Adrenal gland (tissue), 12 donors: ENCODE measurements around the gene CYS1. TPM values are rescaled to one million over a fixed set of nuclear protein-coding genes. Genes with fewer than 3 reads are reported as not detected.

Experiments
- DNase-seq, 7 donors: peaks; one replicate each; pipeline ENCODE4 v3.0.0-alpha.2; 2019 to 2020
- H3K27ac ChIP-seq, 5 donors: fragments of 200-600 bp; sonication (generic) in 4 of 5; 1 replicate in 3 of 5; 2 replicates in 2 of 5; pipeline versions ENCODE4 v1.5.1 to v1.8.0; 2016 to 2020; ENCODE audit warnings: mild to moderate bottlenecking in 1 of 5
- H3K27me3 ChIP-seq: fragments of 200-600 bp; 2 replicates; pipeline ENCODE4 v1.8.0; 2021
- H3K36me3 ChIP-seq, 2 donors: fragments of 200-600 bp; replicated peaks in 1 of 2; 1 replicate in 1 of 2; 2 replicates in 1 of 2; pipeline versions ENCODE4 v1.5.1 to v1.8.0; 2018 to 2022
- H3K4me1 ChIP-seq, 2 donors: fragments of 200-600 bp; replicated peaks in 1 of 2; 1 replicate in 1 of 2; 2 replicates in 1 of 2; pipeline versions ENCODE4 v1.5.1 to v1.8.0; 2018 to 2021
- H3K4me3 ChIP-seq, 4 donors: fragments of 200-600 bp; sonication (generic) in 3 of 4; one replicate each; pipeline ENCODE4 v1.5.1; 2016 to 2018
- H3K9me3 ChIP-seq, 3 donors: fragments of 200-600 bp; sonication (generic) in 1 of 3; replicated peaks in 1 of 3; 1 replicate in 2 of 3; 2 replicates in 1 of 3; pipeline versions ENCODE4 v1.5.1 to v1.8.0; 2016 to 2021
- CTCF ChIP-seq, 6 experiments: fragments of 450-650 bp in 4 of 6; fragments of 200-600 bp in 2 of 6; sonication (generic) in 1 of 6; IDR thresholded peaks; 1 replicate in 5 of 6; 2 replicates in 1 of 6; pipeline versions ENCODE4 v1.5.1 to v1.8.0; 2016 to 2021; ENCODE audit warnings: antibody characterized with exemption in 6 of 6, mild to moderate bottlenecking in 2 of 6, moderate library complexity in 1 of 6
- POLR2A ChIP-seq, 2 donors: fragments of 450-650 bp; IDR thresholded peaks; one replicate each; pipeline ENCODE4 v1.6.1; 2017; ENCODE audit warnings: antibody characterized with exemption in 2 of 2, mild to moderate bottlenecking in 2 of 2, moderate library complexity in 1 of 2
- WGBS, 4 donors: extraction: QIAGEN DNeasy Blood & Tissue Kit in 2 of 4; methylation state at CpG; one replicate each; pipeline versions ENCODE4 v1.1.5 to v1.1.7; 2013 to 2017; 5-methylcytosine and 5-hydroxymethylcytosine counted together
- intact Hi-C, 2 donors: fragments of 100-400 bp; cut with DNase I; formaldehyde crosslinking; loops; one replicate each; pipeline versions ENCODE4 v1.14.1 to v1.15.0; 2022 to 2023
- polyA plus RNA-seq, 3 donors: library from polyadenylated mRNA; stranded (reverse); fragments of 200-250 nt in 2 of 3; fragments of 350-450 nt in 1 of 3; fragmentation: Illumina TruSeq in 1 of 3; extraction: RNeasy Lipid Tissue Mini Kit (QIAGEN cat#74804) in 1 of 3; gene quantifications; one replicate each; pipeline ENCODE4 v1.2.3, GENCODE V29; 2013 to 2014
- total RNA-seq, 9 donors: library from RNA; depleted of rRNA in 4 of 9; stranded (reverse); fragments of >200 nt in 4 of 9; fragments of 120-200 nt in 1 of 9; fragmentation: NEBNext Ultra II Directional in 1 of 9; extraction: Animal tissue kit (Norgen Biotek cat#: 25700) in 1 of 9; gene quantifications; one replicate each; pipeline versions ENCODE4 v1.1.0 to v1.2.4, GENCODE V29; 2013 to 2023
- donor health status: healthy with polysubstance abuse.
- donor health status: Bipolar disorder and iron deficiency.
- donor health status: DM: yes; HTN: yes; CAD: no.
- donor health status: DM: no; HTN: no; CAD: no.
- donor health status: DM: no; HTN: no; CAD: no.
- donor health status: DM: yes; HTN: yes; CAD: no.

The CYS1 gene
- total and polyA plus RNA-seq, 12 donors: 0.05 to 3.6 (median 1.1) TPM

- no peaks in the 10 kb centered on the region for H3K9me3 ChIP-seq
- H3K4me1 ChIP-seq: peaks cover 0 to 15% of the 10 kb centered on the region in 2 donors
- no peaks in the 10 kb centered on the region for H3K36me3 ChIP-seq
- intact Hi-C loops: no loop called here
- H3K4me3 ChIP-seq: no peak overlapping the region
- no peak for DNase-seq
- H3K27me3 ChIP-seq: peaks cover 31% of the 10 kb centered on the region
- H3K27ac ChIP-seq: no peak overlapping the region
- no peak for TF ChIP-seq CTCF (IDR thresholded peaks at IDR 0.05)
- TF ChIP-seq POLR2A (IDR thresholded peaks at IDR 0.05): no peak
- WGBS, 4 donors: 82 to 86% (median 84%) methylated on average over 7 of the region's 7 CpGs
Measured at GRCh38 chr2:10078001-10078400, 2.2 kb downstream of the CYS1 start.

GRCh38 chr2:10076988-10077527, 3.2 kb downstream of the CYS1 start:
- no peak for DNase-seq
- WGBS, 4 donors: 83 to 92% (median 87%) methylated on average over 5 of the region's 5 CpGs

DNA sequence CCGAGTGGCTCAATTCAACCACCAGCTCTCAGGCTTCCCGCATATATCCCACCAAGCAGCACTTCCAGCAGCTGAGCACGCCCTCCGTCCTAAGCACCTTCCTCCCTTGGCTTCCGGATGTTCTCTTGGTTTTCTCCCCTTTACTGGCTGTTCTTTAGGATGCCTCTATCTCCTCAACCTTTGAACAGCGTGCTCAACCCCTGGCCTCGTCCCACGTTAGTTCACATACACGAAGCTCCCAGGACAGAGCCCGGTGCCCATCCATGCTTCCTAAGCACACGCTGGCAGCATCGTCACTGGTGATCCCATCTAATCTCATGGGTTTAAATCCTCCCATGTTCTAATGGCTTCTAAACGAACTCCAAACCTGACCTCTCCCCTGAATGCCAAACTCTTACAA, 3.7 kb downstream of the CYS1 start:
- no peak for TF ChIP-seq CTCF (IDR thresholded peaks at IDR 0.05)
- no peak for TF ChIP-seq POLR2A (IDR thresholded peaks at IDR 0.05)
- H3K4me1 ChIP-seq: peaks cover 0 to 15% of the 10 kb centered on the region in 2 donors
- intact Hi-C loops: no loop called here
- H3K27ac ChIP-seq: no peak overlapping the region
- no peak for DNase-seq
- no peaks in the 10 kb centered on the region for H3K9me3 ChIP-seq
- no peak overlapping the region for H3K4me3 ChIP-seq
- 83 to 92% (median 86%) methylated on average over 13 of the region's 13 CpGs for WGBS, 4 donors
- no peaks in the 10 kb centered on the region for H3K36me3 ChIP-seq
- H3K27me3 ChIP-seq: peaks cover 20% of the 10 kb centered on the region

More at GRCh38 chr2:10076988-10077527, 3.2 kb downstream of the CYS1 start:
- H3K36me3 ChIP-seq: no peaks in the 10 kb centered on the region
- H3K27ac ChIP-seq: no peak overlapping the region
- H3K27me3 ChIP-seq: peaks cover 24% of the 10 kb centered on the region
- intact Hi-C loops: no loop called here
- H3K9me3 ChIP-seq: no peaks in the 10 kb centered on the region
- no peak overlapping the region for H3K4me3 ChIP-seq
- no peak for TF ChIP-seq CTCF (IDR thresholded peaks at IDR 0.05)
- TF ChIP-seq POLR2A (IDR thresholded peaks at IDR 0.05): no peak
- H3K4me1 ChIP-seq: peaks cover 0 to 15% of the 10 kb centered on the region in 2 donors

DNA sequence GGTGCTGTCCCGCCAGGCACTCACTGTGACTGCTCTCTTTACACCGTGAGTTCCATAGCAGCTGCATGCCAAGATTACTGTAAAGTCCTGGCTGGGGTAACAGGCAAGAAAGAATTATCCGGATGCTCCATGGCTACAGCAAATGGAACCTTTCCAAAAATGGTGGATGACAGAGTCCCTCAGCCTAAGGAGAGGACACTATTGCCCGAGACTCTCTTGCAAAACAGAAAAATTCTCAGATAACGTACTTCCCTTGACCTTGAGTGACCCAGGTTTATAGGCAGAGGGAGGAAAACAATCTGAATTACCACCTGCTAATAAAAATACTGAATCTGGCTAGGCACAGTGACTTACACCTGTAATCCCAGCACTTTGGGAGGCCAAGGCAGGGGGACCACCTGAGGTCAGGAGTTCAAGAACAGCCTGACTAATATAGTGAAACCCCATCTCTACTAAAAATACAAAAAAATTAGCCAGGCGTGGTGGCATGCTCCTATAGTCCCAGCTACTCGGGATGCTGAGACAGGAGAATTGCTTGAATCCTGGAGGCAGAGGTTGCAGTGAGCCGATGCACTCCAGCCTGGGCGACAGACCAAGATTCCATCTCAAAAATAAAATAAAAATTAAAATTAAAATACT, 4.5 kb downstream of the CYS1 start:
- TF ChIP-seq CTCF (IDR thresholded peaks at IDR 0.05): no peak
- TF ChIP-seq POLR2A (IDR thresholded peaks at IDR 0.05): no peak
- WGBS, 4 donors: 57 to 65% (median 61%) methylated on average over 9 of the region's 9 CpGs
- Histone ChIP-seq H3K36me3 (no peaks in the 10 kb centered on the region), H3K27ac (no peak overlapping the region), H3K9me3 (no peaks in the 10 kb centered on the region), H3K4me1 (peaks cover 0 to 14% of the 10 kb centered on the region in 2 donors), H3K4me3 (no peak overlapping the region), H3K27me3 (peaks cover 12% of the 10 kb centered on the region)
- intact Hi-C loops: no loop called here
- peak in 3 of 7 donors; percentile 41 to 53 (median 44) for DNase-seq
